ENCODE results near the gene TSPAN3.

The TSPAN3 gene

GRCh38 chr15:77099741-77100463, 29.0 kb upstream of the TSPAN3 start:
- TF ChIP-seq CTCF (IDR thresholded peaks at IDR 0.05; ENCODE audit: low read depth, low read length, missing control alignments), result no peak
- DNase-seq, result no peak
- no peak overlapping the region for H3K27ac ChIP-seq
- H3K27me3 ChIP-seq (replicated peaks), result no peaks in the 10 kb centered on the region
- H3K4me3 ChIP-seq (ENCODE audit: low read depth, low read length), result no peak overlapping the region
- H3K36me3 ChIP-seq (replicated peaks), result no peaks in the 10 kb centered on the region
- in situ Hi-C loops (cut with HindIII; ENCODE audit: low pct_ligation_motif_present, low sequenced_read_pairs), result loop anchor here (25.0 kb wide), 1 partner anchor 437 kb away; no protein-coding TSS in a partner anchor

GRCh38 chr15:77098572-77098971, 27.7 kb upstream of the TSPAN3 start:
- in situ Hi-C loops (cut with HindIII; ENCODE audit: low pct_ligation_motif_present, low sequenced_read_pairs), result no loop called here
- no peak for DNase-seq
- no peak for TF ChIP-seq CTCF (IDR thresholded peaks at IDR 0.05; ENCODE audit: low read depth, low read length, missing control alignments)

GRCh38 chr15:77097921-77098320, 27.0 kb upstream of the TSPAN3 start:
- Histone ChIP-seq H3K4me3 (ENCODE audit: low read depth, low read length) (no peak overlapping the region), H3K27ac (no peak overlapping the region), H3K36me3 (replicated peaks) (no peaks in the 10 kb centered on the region), H3K27me3 (replicated peaks) (no peaks in the 10 kb centered on the region)
- in situ Hi-C loops (cut with HindIII; ENCODE audit: low pct_ligation_motif_present, low sequenced_read_pairs), result no loop called here
- TF ChIP-seq CTCF (IDR thresholded peaks at IDR 0.05; ENCODE audit: low read depth, low read length, missing control alignments), result no peak
- DNase-seq, result no peak

More at GRCh38 chr15:77098572-77098971, 27.7 kb upstream of the TSPAN3 start:
- H3K36me3 ChIP-seq (replicated peaks), result no peaks in the 10 kb centered on the region
- no peak overlapping the region for H3K27ac ChIP-seq
- no peaks in the 10 kb centered on the region for H3K27me3 ChIP-seq (replicated peaks)
- H3K4me3 ChIP-seq (ENCODE audit: low read depth, low read length), result no peak overlapping the region

GRCh38 chr15:77097248-77097721, 26.4 kb upstream of the TSPAN3 start:
- Histone ChIP-seq H3K4me3 (ENCODE audit: low read depth, low read length) (no peak overlapping the region), H3K27ac (no peak overlapping the region), H3K27me3 (replicated peaks) (no peaks in the 10 kb centered on the region), H3K36me3 (replicated peaks) (no peaks in the 10 kb centered on the region)
- TF ChIP-seq CTCF (IDR thresholded peaks at IDR 0.05; ENCODE audit: low read depth, low read length, missing control alignments), result no peak
- DNase-seq, result no peak
- in situ Hi-C loops (cut with HindIII; ENCODE audit: low pct_ligation_motif_present, low sequenced_read_pairs), result no loop called here

- no peak for TF ChIP-seq CTCF (IDR thresholded peaks at IDR 0.05; ENCODE audit: low read depth, low read length, missing control alignments)
- Histone ChIP-seq H3K36me3 (replicated peaks) (no peaks in the 10 kb centered on the region), H3K27ac (no peak overlapping the region), H3K27me3 (replicated peaks) (no peaks in the 10 kb centered on the region), H3K4me3 (ENCODE audit: low read depth, low read length) (no peak overlapping the region)
- DNase-seq, result no peak
- in situ Hi-C loops (cut with HindIII; ENCODE audit: low pct_ligation_motif_present, low sequenced_read_pairs), result no loop called here
Observed at GRCh38 chr15:77096541-77096940, 25.6 kb upstream of the TSPAN3 start.

- no peak overlapping the region for H3K27ac ChIP-seq
- H3K27me3 ChIP-seq (replicated peaks), result no peaks in the 10 kb centered on the region
- no peaks in the 10 kb centered on the region for H3K36me3 ChIP-seq (replicated peaks)
- no peak overlapping the region for H3K4me3 ChIP-seq (ENCODE audit: low read depth, low read length)
- in situ Hi-C loops (cut with HindIII; ENCODE audit: low pct_ligation_motif_present, low sequenced_read_pairs), result no loop called here
- no peak for DNase-seq
- no peak for TF ChIP-seq CTCF (IDR thresholded peaks at IDR 0.05; ENCODE audit: low read depth, low read length, missing control alignments)
Observed at GRCh38 chr15:77096138-77096537, 25.2 kb upstream of the TSPAN3 start.
